Thoracic aorta endothelial cell (primary cell): ENCODE data around the gene TAF1D. TPM values are rescaled to one million over a fixed set of nuclear protein-coding genes. Genes with fewer than 3 reads are reported as not detected.

Experiments used
- small RNA-seq: library from RNA; depleted of rRNA; stranded (forward); fragments of <200 nt; gene quantifications from one replicate; pipeline ENCODE3, GENCODE V24; 2012
- total RNA-seq: library from RNA; depleted of rRNA; stranded (reverse); fragments of >200 nt; gene quantifications from 2 replicates; pipeline ENCODE4 v1.2.3, GENCODE V29; 2012

TAF1D gene
- 267 and 281 TPM in 2 replicates for total RNA-seq

GRCh38 chr11:93741094-93741881 is at the start of gene TAF1D, which contains the start of gene C11orf54:
Gene TAF1D, minus strand, starts transcription at chr11:93741495. Its CDS starts 2,191 bp downstream, at chr11:93739304.
Gene C11orf54, plus strand, starts transcription at chr11:93741672. Its CDS starts 5,722 bp downstream, at chr11:93747394.

GRCh38 chr11:93784145-93784934 is 43.0 kb upstream of the TAF1D start, which contains the start of gene MED17:
Gene MED17, plus strand, starts transcription at chr11:93784282. Its CDS starts 232 bp downstream, at chr11:93784514.

Small RNA genes lying within 50 kb of the gene (small RNA-seq; reads per million reads assigned to genes)
- gene RF00019 (not detected), gene RF00493 (12.2 reads per million, percentile 93 among the genes with 10 or more reads in this experiment), gene SCARNA9 (1.3 reads per million, percentile 32 among the genes with 10 or more reads in this experiment), gene SNORA1 (not detected), gene SNORA18 (not detected), gene SNORA25 (not detected), gene SNORA32 (not detected), gene SNORA40 (not detected), gene SNORA8 (not detected), gene SNORD5 (not detected), gene SNORD6 (5,205 reads per million, percentile 100 among the genes with 10 or more reads in this experiment)

Other genes starting within 250 kb of the TAF1D start
- gene SMCO4, start 198.1 kb downstream of the TAF1D start, total RNA-seq = 7.7 and 8.8 TPM in 2 replicates
- gene CEP295, start 79.8 kb downstream of the TAF1D start, total RNA-seq = 37.6 and 44.9 TPM in 2 replicates
- gene C11orf54, start 177 bp upstream of the TAF1D start, total RNA-seq = 23.3 and 26.9 TPM in 2 replicates
- gene MED17, start 42.8 kb upstream of the TAF1D start, total RNA-seq = 49.3 and 53.2 TPM in 2 replicates
- 0.07 and 0.13 TPM in 2 replicates for gene VSTM5, start 109.1 kb upstream of the TAF1D start, total RNA-seq